AML-193 (cell line): ENCODE data around the gene ATF6B.
"Not testable (repeated sequence)": the region's sequence is repeated elsewhere in the genome, so short reads cannot be mapped to it uniquely, and the experiment has no call there.

Source experiments
- DNase-seq, 2 experiments: peaks; one replicate each; lab custom pipeline; 2025; lab: John Stamatoyannopoulos, UW

ATF6B gene

DNA sequence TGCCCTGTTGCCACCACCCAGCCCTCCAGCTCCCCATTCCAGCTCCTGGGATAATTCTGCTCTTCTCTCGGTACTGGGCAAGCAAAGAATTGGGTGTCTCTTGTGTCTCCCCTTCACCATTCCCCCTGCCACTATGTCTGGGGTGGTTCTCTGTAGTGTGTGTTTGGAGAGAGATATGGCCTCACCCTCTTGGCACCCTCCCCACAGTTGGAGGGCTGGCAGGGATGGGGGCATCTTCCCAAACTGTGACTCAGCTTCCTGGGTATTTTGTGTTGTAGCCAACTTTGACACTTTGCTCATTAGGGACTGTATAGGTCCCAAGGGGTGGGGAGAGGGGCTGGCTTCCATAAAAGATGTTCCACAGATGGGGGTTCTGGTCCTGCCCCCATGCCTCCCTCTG lies 20.6 kb downstream of the ATF6B start:
- no peak for DNase-seq

DNA sequence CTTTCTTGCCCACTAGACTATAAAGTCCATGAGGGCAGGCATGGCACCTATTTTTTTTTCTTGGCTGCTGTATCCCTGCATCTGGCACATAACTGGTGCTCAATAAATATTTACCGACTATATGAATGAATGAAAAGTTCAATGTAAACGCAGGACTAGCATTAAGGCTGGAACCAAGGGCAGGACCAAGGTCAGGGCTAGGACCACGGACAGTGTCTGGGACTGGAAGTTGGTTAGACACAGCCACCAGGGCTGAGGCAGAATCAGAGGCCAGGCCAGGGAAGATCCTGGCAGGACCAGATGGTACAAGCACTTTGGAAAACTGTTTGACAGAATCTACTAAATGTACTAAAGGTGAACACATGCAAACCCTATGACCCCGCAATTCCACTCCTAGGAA lies 22.6 kb downstream of the ATF6B start:
- peak in 1 of 2 experiments; percentile 41 for DNase-seq

GRCh38 chr6:32102255-32102654 lies 25.8 kb downstream of the ATF6B start:
- no peak for DNase-seq

- not testable (repeated sequence) for DNase-seq
These were observed 27.8 kb downstream of the ATF6B start for GRCh38 chr6:32100251-32100650.

DNA sequence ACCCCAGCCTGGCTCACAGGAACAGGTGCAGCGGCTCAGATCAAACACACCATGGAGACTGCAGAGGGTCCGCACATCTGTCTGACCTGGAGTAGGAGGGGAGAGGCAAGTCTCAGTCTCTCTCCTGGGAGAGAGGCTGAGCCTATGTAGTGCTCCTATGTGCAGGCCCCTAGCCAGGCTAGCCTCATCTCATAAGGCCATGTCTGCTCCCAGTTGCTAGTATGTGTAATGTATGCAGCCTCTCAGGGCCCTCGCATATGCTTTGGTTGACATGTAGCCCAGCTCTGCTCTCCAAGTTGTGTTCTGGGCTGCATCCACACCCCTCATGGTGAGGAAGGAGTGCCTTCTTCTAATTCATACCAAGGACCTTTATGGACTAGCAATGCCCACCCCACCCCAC lies 30.7 kb downstream of the ATF6B start:
- DNase-seq: no peak

DNA sequence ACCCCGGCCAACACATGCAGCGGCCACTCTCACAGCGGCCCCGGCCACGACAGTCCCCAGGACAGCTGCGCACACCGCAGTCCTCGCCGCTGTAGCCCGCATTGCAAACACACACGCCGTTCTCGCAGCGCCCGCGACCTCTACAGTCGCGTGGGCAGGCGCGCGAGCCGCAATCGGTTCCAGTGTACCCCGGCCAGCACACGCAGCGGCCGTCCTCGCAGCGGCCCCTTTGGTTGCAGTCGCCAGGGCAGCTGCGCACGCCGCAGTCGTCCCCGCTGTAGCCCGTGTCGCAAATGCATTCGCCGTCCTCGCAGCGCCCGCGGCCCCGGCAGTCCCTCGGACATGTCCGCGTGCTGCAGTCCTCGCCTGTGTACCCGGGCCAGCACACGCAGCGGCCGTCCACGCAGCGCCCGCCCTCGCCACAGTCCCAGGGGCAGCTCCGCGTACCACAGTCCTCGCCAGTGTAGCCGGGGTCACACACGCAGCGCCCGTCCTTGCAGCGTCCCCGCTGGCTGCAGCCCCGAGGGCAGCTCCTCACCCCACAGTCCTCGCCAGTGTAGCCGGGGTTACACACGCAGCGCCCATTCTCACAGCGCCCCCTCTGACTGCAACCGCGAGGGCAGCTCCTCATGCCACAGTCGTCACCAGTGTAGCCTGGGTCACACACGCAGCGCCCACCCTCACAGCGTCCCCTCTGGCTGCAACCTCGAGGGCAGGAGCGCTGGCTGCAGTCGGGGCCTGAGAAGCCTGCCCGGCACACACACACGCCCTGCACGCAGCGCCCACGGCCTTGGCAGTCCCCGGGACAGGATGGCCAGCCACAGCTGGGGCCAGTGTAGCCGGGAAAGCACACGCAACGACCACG lies 31.4 kb downstream of the ATF6B start:
- no peak for DNase-seq

DNA sequence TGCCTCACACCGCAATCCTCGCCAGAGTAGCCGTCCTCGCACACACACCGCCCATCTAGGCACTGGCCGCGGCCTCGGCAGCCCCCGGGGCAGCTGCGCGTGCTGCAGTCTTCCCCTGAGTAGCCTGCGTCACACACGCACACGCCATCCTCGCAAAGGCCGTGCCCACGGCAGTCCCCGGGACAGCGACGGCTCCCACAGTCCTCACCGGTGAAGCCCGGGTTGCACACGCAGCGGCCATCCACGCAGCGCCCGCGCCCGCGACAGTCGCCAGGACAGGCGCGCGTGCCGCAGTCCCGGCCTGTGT lies 32.0 kb downstream of the ATF6B start:
- DNase-seq: no peak

- no peak for DNase-seq
These were observed 32.5 kb downstream of the ATF6B start for GRCh38 chr6:32095338-32096086.

DNA sequence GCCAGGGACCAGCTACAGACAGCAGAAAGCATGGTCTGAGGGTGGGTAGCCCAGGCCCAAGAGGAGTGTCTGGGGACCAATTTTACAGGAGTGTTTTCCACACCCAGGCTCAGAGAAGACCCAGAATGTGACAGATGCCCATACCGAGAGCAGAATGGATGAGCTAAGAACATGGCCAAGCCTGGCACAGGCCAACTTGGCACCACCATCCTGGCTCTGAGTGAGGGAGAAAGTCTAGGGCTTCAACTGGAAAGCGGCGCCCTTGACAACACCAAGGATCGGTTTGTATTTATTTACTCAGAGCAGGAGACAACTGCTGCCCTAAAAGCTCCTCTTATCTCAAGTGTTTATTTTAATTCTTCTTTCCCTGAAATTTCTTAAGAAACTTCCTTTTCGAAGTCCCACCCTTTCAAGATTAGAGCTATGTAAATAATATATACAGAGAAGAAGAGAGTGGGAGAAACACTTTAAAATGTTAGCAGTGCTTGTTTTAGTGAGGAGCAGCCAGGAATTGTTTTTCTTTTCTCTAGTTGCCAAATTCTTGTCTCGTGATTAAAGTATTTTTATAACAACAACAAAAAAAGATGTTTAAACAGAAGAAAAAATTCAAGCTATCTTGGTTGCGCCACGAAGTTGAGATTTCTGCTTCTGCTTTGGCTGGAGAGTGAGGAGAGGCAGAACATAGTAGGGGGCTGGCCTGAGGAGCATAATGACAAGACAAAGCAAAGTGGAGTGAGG lies 35.1 kb downstream of the ATF6B start:
- no peak for DNase-seq

DNA sequence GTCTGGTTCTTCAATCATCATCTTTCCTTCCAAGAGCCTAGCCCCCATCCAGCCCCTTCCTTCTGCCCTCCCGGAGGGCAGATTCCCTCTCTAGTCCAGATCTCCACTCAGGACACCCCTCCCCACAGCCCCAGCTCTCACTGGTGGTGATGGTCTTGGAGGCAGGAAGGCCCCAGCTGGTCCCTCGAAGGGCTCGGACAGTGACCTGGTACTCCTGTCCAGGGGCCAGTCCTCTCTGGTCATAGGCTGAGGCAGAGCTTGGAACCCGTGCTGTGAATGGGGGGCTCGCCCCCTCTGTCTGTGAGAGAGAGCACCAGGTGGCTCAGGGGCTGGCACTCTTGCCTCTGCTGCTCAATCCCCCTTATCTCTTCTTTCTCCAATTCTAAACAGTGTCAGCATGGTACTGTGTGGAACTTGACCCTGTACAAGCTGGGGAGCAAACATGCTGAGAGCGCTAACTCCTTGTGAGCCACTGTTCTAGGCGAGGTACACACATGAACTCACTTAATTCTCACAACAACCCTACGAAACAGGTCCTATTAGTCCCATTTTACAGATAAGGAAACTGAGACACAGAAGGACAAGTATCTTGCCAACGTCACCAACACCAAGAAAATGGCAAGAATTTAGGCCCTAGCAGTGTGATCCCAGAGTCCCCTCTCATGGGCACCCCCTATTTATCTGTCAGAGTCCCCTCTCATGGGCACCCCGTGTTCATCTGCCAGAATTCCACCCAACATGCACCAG lies 38.8 kb downstream of the ATF6B start:
- no peak for DNase-seq

GRCh38 chr6:32088487-32089049 lies 39.5 kb downstream of the ATF6B start:
- DNase-seq: no peak

DNA sequence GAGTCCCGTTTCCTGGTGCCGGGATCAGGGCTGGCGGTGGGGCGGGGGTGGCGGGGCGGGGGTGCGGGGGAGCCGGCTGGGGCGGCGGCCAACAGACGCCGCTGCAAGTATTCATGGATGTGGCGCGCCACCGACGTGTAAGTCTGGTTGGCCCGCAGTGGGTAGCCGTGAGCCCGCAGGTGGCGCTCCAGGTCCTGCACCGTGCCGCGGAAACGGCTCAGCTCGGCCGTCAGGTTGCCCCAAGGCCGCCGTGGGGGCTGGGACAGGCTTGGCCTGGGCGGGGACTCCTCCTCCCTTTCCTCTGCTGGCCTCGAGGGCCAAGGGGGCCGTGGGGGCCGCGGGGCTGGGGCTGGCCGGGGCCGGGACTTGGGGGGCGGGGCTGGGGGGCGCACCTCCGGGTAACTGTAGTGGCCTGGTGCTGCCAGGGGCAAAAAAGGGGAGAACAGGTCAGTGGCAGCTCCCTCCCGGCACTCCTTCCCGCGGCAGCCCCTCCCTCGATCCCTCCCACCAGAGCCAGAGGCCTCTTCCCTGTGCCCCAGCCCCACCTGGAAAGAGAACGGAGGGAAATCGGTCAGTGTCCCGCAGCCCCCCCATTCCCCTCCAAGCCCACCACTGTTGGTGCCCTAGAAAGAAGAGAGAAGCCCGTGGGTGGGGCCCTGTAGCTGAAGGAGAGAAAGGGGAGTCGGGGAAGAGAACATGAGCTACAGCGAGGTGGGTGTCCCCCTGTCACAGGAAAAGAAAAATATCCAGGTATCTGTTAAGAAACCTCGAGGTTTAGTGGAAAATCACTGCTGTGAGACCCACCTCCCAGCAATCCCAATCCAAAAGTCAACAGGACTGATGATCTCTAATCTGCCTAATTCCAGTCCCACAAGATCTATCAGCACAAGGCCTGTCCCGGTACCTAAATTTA lies 40.2 kb downstream of the ATF6B start:
- DNase-seq: peak; percentile 40 to 69

DNA sequence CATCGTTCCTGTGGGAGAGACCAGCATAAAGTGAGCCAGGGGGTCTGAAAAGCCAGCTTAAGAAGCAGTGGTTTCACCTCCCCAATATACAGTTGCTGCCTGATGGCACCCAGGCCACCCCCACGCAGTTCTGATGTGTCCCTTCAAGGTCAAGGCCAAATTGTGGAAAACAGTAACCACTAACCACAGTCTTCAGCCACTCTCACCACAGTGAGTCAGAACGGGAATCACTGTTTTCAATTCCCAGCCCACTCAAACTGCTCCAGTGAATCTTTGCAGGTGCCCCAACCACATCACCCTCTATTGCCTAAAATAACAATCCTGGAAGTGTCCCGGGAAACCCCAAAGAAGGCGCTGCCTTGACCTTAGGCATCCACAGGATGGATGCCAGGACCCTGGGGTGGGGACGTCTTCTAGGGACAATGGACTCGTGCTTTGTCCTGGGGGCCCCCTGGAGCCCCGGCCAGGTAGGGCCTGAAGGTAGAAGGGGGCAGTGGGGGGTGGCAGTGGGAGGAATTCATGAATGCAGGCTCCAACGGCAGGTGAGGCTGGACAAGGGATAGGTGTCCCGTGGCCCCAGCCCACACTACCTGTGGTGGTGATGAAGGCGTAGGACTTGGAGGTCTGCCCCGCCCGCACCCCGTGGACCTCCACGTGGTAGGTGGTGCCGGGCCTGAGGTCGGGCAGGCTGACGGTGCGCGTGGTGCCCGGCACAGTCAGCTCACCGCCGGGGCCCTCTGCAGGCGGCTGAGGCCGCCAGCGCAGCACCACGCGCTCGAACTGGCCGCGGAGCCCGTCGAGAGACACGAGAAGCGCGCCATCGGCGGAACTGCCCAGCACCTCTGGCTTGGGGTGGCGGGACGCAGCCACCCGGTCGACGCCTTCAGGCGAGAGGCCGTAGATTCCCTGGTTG lies 41.1 kb downstream of the ATF6B start:
- DNase-seq: no peak

GRCh38 chr6:32085759-32086459 lies 42.1 kb downstream of the ATF6B start:
- DNase-seq: no peak

DNA sequence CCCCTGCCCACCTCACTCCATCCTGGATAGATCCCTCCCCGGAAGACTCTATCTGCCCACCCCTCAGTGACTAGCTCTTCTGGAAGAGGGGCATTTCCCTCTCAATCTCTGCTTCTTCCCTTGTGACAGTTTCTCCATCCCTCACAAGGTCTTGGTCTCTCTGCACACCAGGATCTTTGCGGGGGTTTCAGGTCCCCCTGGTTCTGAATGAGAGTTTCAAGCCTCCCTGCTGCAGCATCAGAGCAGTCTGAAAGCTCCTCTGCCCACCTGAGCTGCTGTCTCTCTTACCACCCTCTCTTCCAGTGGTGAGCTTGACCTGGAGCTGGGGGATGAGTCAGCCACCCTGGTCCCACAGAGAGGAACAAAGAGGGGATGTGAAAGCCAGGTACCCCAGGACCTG lies 43.3 kb downstream of the ATF6B start:
- DNase-seq: no peak

- DNase-seq: no peak
These were observed 44.0 kb downstream of the ATF6B start for GRCh38 chr6:32083812-32084768.

- no peak for DNase-seq
These were observed 45.1 kb downstream of the ATF6B start for GRCh38 chr6:32082935-32083334.

- DNase-seq: no peak
These were observed 45.6 kb downstream of the ATF6B start for GRCh38 chr6:32082478-32082877.
